Measurements from ENCODE around the gene PURA.

PURA gene

GRCh38 chr5:140113699-140114263 lies at the start of gene PURA:
TSS of gene PURA (plus strand) at chr5:140114109. CDS start at chr5:140114182, 73 bp downstream.
- DNase-seq (ENCODE audit: low spot score), result peak; percentile 94

- DNase-seq (ENCODE audit: low spot score), result no peak
Measured at GRCh38 chr5:140072812-140073211, 41.1 kb upstream of the PURA start.

- DNase-seq (ENCODE audit: low spot score), result peak; percentile 42
Measured at GRCh38 chr5:140073296-140073695, 40.6 kb upstream of the PURA start.

GRCh38 chr5:140075371-140075770 lies 38.5 kb upstream of the PURA start:
- peak; percentile 69 for DNase-seq (ENCODE audit: low spot score)

- no peak for DNase-seq (ENCODE audit: low spot score)
Measured at GRCh38 chr5:140076142-140076541, 37.8 kb upstream of the PURA start.

- no peak for DNase-seq (ENCODE audit: low spot score)
Measured at GRCh38 chr5:140076788-140077187, 37.1 kb upstream of the PURA start.

GRCh38 chr5:140083120-140083519 lies 30.8 kb upstream of the PURA start:
- DNase-seq (ENCODE audit: low spot score), result no peak

- no peak for DNase-seq (ENCODE audit: low spot score)
Measured at GRCh38 chr5:140083650-140084049, 30.3 kb upstream of the PURA start.

- DNase-seq (ENCODE audit: low spot score), result no peak
Measured at GRCh38 chr5:140084541-140084940, 29.4 kb upstream of the PURA start.

GRCh38 chr5:140090251-140090650 lies 23.7 kb upstream of the PURA start:
- no peak for DNase-seq (ENCODE audit: low spot score)

- DNase-seq (ENCODE audit: low spot score), result no peak
Measured at GRCh38 chr5:140093179-140093578, 20.7 kb upstream of the PURA start.

GRCh38 chr5:140093866-140094265 lies 20.0 kb upstream of the PURA start:
- DNase-seq (ENCODE audit: low spot score), result no peak

GRCh38 chr5:140094889-140095288 lies 19.0 kb upstream of the PURA start:
- no peak for DNase-seq (ENCODE audit: low spot score)

GRCh38 chr5:140101179-140101578 lies 12.7 kb upstream of the PURA start:
- no peak for DNase-seq (ENCODE audit: low spot score)

- no peak for DNase-seq (ENCODE audit: low spot score)
Measured at GRCh38 chr5:140103154-140103553, 10.8 kb upstream of the PURA start.

- DNase-seq (ENCODE audit: low spot score), result no peak
Measured at GRCh38 chr5:140104100-140104499, 9.8 kb upstream of the PURA start.

GRCh38 chr5:140106101-140106500 lies 7.8 kb upstream of the PURA start:
- peak; percentile 45 for DNase-seq (ENCODE audit: low spot score)

GRCh38 chr5:140106805-140107311 lies 7.1 kb upstream of the PURA start:
- no peak for DNase-seq (ENCODE audit: low spot score)

GRCh38 chr5:140107312-140108092 lies 6.4 kb upstream of the PURA start:
- peak; percentile 92 for DNase-seq (ENCODE audit: low spot score)

- peak; percentile 30 for DNase-seq (ENCODE audit: low spot score)
Measured at GRCh38 chr5:140108093-140109017, 5.6 kb upstream of the PURA start.

GRCh38 chr5:140109018-140109758 lies 4.7 kb upstream of the PURA start:
- DNase-seq (ENCODE audit: low spot score), result peak; percentile 66
